ENCODE measurements around the gene CHRNB4. TPM values are rescaled to one million over a fixed set of nuclear protein-coding genes. Genes with fewer than 3 reads are reported as not detected.

Gene CHRNB4
- polyA plus RNA-seq, 4 donors = 2.9 to 3.5 (median 3.1) TPM

- no peak for DNase-seq (ENCODE audit: low read depth in 4 of 4, low spot score in 3 of 4)
These were observed 5.7 kb downstream of the CHRNB4 start for GRCh38 chr15:78635346-78635745.

- no peak for DNase-seq (ENCODE audit: low read depth in 4 of 4, low spot score in 3 of 4)
These were observed 6.5 kb downstream of the CHRNB4 start for GRCh38 chr15:78634210-78635145.

- no peak for DNase-seq (ENCODE audit: low read depth in 4 of 4, low spot score in 3 of 4)
These were observed 7.7 kb downstream of the CHRNB4 start for GRCh38 chr15:78633348-78633747.

- no peak for DNase-seq (ENCODE audit: low read depth in 4 of 4, low spot score in 3 of 4)
These were observed 9.9 kb downstream of the CHRNB4 start for GRCh38 chr15:78630886-78631633.

GRCh38 chr15:78629716-78630065 lies 11.3 kb downstream of the CHRNB4 start:
- DNase-seq (ENCODE audit: low read depth in 4 of 4, low spot score in 3 of 4) = no peak

- DNase-seq (ENCODE audit: low read depth in 4 of 4, low spot score in 3 of 4) = no peak
These were observed 11.8 kb downstream of the CHRNB4 start for GRCh38 chr15:78629031-78629715.

GRCh38 chr15:78628227-78628626 lies 12.8 kb downstream of the CHRNB4 start:
- no peak for DNase-seq (ENCODE audit: low read depth in 4 of 4, low spot score in 3 of 4)

GRCh38 chr15:78627348-78627747 lies 13.7 kb downstream of the CHRNB4 start:
- DNase-seq (ENCODE audit: low read depth in 4 of 4, low spot score in 3 of 4) = no peak

- DNase-seq (ENCODE audit: low read depth in 4 of 4, low spot score in 3 of 4) = no peak
These were observed 14.5 kb downstream of the CHRNB4 start for GRCh38 chr15:78626381-78626995.

GRCh38 chr15:78625606-78626280 lies 15.3 kb downstream of the CHRNB4 start:
- no peak for DNase-seq (ENCODE audit: low read depth in 4 of 4, low spot score in 3 of 4)

GRCh38 chr15:78624651-78625590 lies 16.1 kb downstream of the CHRNB4 start:
- DNase-seq (ENCODE audit: low read depth in 4 of 4, low spot score in 3 of 4) = no peak

GRCh38 chr15:78623786-78624497 lies 17.1 kb downstream of the CHRNB4 start:
- DNase-seq (ENCODE audit: low read depth in 4 of 4, low spot score in 3 of 4) = no peak

GRCh38 chr15:78621810-78622402 lies 19.1 kb downstream of the CHRNB4 start:
- DNase-seq (ENCODE audit: low read depth in 4 of 4, low spot score in 3 of 4) = no peak

- no peak for DNase-seq (ENCODE audit: low read depth in 4 of 4, low spot score in 3 of 4)
These were observed 20.2 kb downstream of the CHRNB4 start, which contains the start of gene CHRNA3 for GRCh38 chr15:78620527-78621421. CHRNA3 (minus strand) TSS chr15:78620996; CDS start chr15:78620794, 202 bp downstream.

- DNase-seq (ENCODE audit: low read depth in 4 of 4, low spot score in 3 of 4) = no peak
These were observed 20.9 kb downstream of the CHRNB4 start for GRCh38 chr15:78620021-78620526.

GRCh38 chr15:78619022-78619950 lies 21.7 kb downstream of the CHRNB4 start:
- no peak for DNase-seq (ENCODE audit: low read depth in 4 of 4, low spot score in 3 of 4)
